OCI-LY7 (cell line): ENCODE measurements around the gene SCN1B. TPM values are rescaled to one million over a fixed set of nuclear protein-coding genes. Genes with fewer than 3 reads are reported as not detected.

Experiments
- BruUV-seq: library from RNA; stranded (reverse); fragments of 400-500 nt; replicated peaks from 2 replicates; lab custom pipeline; 2021; lab: Mats Ljungman, UMichigan
- CTCF ChIA-PET: fragments of 300-600 bp; sonication (Branson Sonifier 250); formaldehyde crosslinking; loops from one replicate; lab custom pipeline; 2022; ENCODE audit warnings: antibody characterized with exemption; ENCODE audit not compliant: unreplicated experiment; lab: Charles Lee
- POLR2A ChIA-PET: fragments of 300-600 bp; sonication (Branson Sonifier 250); formaldehyde crosslinking; loops from one replicate; lab custom pipeline; 2022; ENCODE audit warnings: antibody characterized with exemption; lab: Charles Lee
- DNase-seq: peaks from one replicate; pipeline ENCODE4 v3.0.0-alpha.2; 2015; ENCODE audit warnings: low spot score
- H2AFZ ChIP-seq: fragments of 200-600 bp; sonication (generic), shearing (Covaris generic); 2 replicates; pipeline ENCODE4 v1.6.1; 2014; ENCODE audit warnings: mild to moderate bottlenecking, antibody characterized with exemption, low read length, moderate library complexity
- H3K27ac ChIP-seq: fragments of 200-600 bp; sonication (generic); 2 replicates; pipeline ENCODE4 v1.5.1; 2014; ENCODE audit warnings: mixed run types, low read depth, mild to moderate bottlenecking, moderate library complexity, low read length, inconsistent platforms; ENCODE audit not compliant: poor library complexity, severe bottlenecking
- H3K36me3 ChIP-seq: fragments of 200-600 bp; sonication (generic); 2 replicates; pipeline ENCODE4 v1.6.1; 2014; ENCODE audit warnings: mild to moderate bottlenecking, antibody characterized with exemption, low read length, moderate library complexity, mixed read lengths; ENCODE audit not compliant: insufficient read depth
- H3K4me1 ChIP-seq: fragments of 200-600 bp; sonication (generic); 2 replicates; pipeline ENCODE4 v1.5.1; 2014; ENCODE audit warnings: mild to moderate bottlenecking, low read length; ENCODE audit not compliant: insufficient read depth, poor library complexity, severe bottlenecking
- H3K4me2 ChIP-seq: fragments of 200-600 bp; sonication (generic); 2 replicates; pipeline ENCODE4 v1.6.1; 2014; ENCODE audit warnings: mild to moderate bottlenecking, low read length
- H3K4me3 ChIP-seq: fragments of 200-600 bp; sonication (generic); 2 replicates; pipeline ENCODE4 v1.5.1; 2014; ENCODE audit warnings: mild to moderate bottlenecking, low read depth, low read length; ENCODE audit not compliant: poor library complexity, severe bottlenecking
- H3K79me2 ChIP-seq: fragments of 200-600 bp; sonication (generic); 2 replicates; pipeline ENCODE4 v1.6.1; 2016; ENCODE audit warnings: low read depth, mild to moderate bottlenecking, low read length, moderate library complexity, mixed read lengths; ENCODE audit not compliant: insufficient read depth
- H3K9me2 ChIP-seq: fragments of 200-600 bp; sonication (generic); 2 replicates; pipeline ENCODE4 v1.6.1; 2016; ENCODE audit warnings: mild to moderate bottlenecking, low read length, mixed read lengths; ENCODE audit not compliant: insufficient read depth
- H3K9me3 ChIP-seq: fragments of 200-600 bp; sonication (generic); 2 replicates; pipeline ENCODE4 v1.6.1; 2014; ENCODE audit warnings: mild to moderate bottlenecking, mixed run types, low read length, mixed read lengths
- H4K20me1 ChIP-seq: fragments of 200-600 bp; sonication (generic); 2 replicates; pipeline ENCODE4 v1.6.1; 2014; ENCODE audit warnings: mild to moderate bottlenecking, antibody characterized with exemption, low read length, moderate library complexity, mixed read lengths; ENCODE audit not compliant: insufficient read depth
- EZH2phosphoT487 ChIP-seq: fragments of 200-600 bp; sonication (generic); IDR thresholded peaks from 2 replicates; pipeline ENCODE4 v1.6.1; 2018; ENCODE audit warnings: low read depth, borderline replicate concordance, mild to moderate bottlenecking, mixed run types, antibody characterized with exemption, low read length, moderate library complexity, mixed read lengths
- intact Hi-C: fragments of 100-400 bp; cut with micrococcal nuclease; formaldehyde crosslinking; loops from one replicate; pipeline ENCODE4 v1.10.0; 2022; ENCODE audit not compliant: unreplicated experiment
- total RNA-seq, 2 experiments: library from RNA; depleted of rRNA in 1 of 2; stranded (reverse); fragments of >200 nt in 1 of 2; shearing (Covaris generic) in 1 of 2; gene quantifications; 2 replicates each; pipeline ENCODE4 v1.2.3, GENCODE V29; 2014 to 2022
- TF ChIP-seq, protein P1 (sequence below): fragments of 200-600 bp; sonication (generic); conservative IDR thresholded peaks from 2 replicates; pipeline ENCODE4 v1.5.1; 2014; ENCODE audit warnings: mild to moderate bottlenecking, antibody characterized with exemption, low read length, moderate library complexity, mixed read lengths

SCN1B gene
- total RNA-seq, 2 experiments from 2014 or later: 0.41 to 3.1 TPM

DNA sequence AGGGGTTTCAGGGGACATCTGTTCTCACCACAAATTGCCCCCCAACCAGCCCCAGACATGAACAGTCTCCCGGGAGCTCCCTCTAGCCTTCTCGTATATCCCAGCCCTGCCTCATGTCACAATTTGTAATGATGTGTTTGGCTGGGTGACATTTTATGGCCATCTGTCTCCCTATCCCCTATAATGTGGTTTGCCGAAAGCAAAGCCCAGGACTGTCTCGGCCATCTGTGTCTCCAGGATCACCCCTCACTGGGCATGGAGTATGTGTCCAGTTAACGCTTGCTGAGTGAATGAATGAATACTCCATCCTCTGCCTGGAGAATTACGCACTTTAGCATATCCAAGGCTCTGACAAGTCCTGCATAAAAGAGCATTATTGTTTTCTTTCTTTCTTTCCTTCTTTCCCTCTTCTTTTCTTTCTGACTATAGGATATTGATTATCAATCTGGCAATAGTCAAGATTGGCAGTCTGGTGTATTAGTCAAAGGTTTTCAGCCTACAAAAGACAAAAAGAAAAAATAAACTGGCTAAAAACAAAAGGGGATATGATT, 26.3 kb downstream of the SCN1B start:
- H3K79me2 ChIP-seq: no peaks in the 10 kb centered on the region
- no peak overlapping the region for H3K27ac ChIP-seq
- peak overlapping the region; percentile 26; the same call in 1 of the 2 replicates for H2AFZ ChIP-seq
- POLR2A ChIA-PET: interaction anchor here (1.2 kb wide), 1 partner anchor 13 kb away, joined by 3 read pairs; no protein-coding TSS in a partner anchor
- DNase-seq: no peak
- H3K4me2 ChIP-seq: peak overlapping the region; percentile 14; the same call in 1 of the 2 replicates
- H3K4me1 ChIP-seq: peaks cover 14% of the 10 kb centered on the region
- H3K4me3 ChIP-seq: no peak overlapping the region
- intact Hi-C loops: loop anchor here (1.0 kb wide), 1 partner anchor 85 kb away; no protein-coding TSS in a partner anchor
- CTCF ChIA-PET: no interaction called here
- H3K36me3 ChIP-seq: no peaks in the 10 kb centered on the region
- no TSS peak for BruUV-seq
- TF ChIP-seq, protein P1, sequence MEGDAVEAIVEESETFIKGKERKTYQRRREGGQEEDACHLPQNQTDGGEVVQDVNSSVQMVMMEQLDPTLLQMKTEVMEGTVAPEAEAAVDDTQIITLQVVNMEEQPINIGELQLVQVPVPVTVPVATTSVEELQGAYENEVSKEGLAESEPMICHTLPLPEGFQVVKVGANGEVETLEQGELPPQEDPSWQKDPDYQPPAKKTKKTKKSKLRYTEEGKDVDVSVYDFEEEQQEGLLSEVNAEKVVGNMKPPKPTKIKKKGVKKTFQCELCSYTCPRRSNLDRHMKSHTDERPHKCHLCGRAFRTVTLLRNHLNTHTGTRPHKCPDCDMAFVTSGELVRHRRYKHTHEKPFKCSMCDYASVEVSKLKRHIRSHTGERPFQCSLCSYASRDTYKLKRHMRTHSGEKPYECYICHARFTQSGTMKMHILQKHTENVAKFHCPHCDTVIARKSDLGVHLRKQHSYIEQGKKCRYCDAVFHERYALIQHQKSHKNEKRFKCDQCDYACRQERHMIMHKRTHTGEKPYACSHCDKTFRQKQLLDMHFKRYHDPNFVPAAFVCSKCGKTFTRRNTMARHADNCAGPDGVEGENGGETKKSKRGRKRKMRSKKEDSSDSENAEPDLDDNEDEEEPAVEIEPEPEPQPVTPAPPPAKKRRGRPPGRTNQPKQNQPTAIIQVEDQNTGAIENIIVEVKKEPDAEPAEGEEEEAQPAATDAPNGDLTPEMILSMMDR: no peak
- no peak for TF ChIP-seq EZH2phosphoT487
- no peaks in the 10 kb centered on the region for H3K9me3 ChIP-seq
- H4K20me1 ChIP-seq: no peaks in the 10 kb centered on the region
- H3K9me2 ChIP-seq: no peaks in the 10 kb centered on the region

DNA sequence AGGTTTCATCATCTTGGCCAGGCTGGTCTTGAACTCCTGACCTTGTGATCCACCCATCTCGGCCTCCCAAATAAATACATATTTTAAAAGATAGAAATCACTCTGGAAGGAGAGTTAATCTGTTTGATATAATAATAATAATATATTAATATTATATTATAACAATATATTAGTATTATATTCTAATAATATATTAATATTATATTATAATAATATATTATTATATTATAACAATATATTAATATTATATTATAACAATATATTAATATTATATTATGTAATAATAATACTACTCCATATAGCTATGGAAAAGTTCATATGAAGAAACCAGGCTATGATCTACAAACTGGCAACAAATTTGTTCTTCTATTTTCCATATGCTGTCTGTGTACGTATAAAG, 28.1 kb downstream of the SCN1B start:
- no peak overlapping the region for H3K4me2 ChIP-seq
- CTCF ChIA-PET: interaction anchor here (1.5 kb wide), 1 partner anchor 9 kb away, joined by 5 read pairs; no protein-coding TSS in a partner anchor
- POLR2A ChIA-PET: interaction anchor here (0.7 to 1.2 kb wide), 4 partner anchors 9 to 84 kb away, joined by 3 to 4 read pairs (median 3); no protein-coding TSS in a partner anchor

More for the DNA sequence above, 28.1 kb downstream of the SCN1B start:
- no peak overlapping the region for H2AFZ ChIP-seq
- H3K79me2 ChIP-seq: no peaks in the 10 kb centered on the region
- TF ChIP-seq, protein P1: no peak
- no peak for TF ChIP-seq EZH2phosphoT487
- H4K20me1 ChIP-seq: no peaks in the 10 kb centered on the region
- DNase-seq: no peak
- H3K36me3 ChIP-seq: no peaks in the 10 kb centered on the region
- intact Hi-C loops: no loop called here
- BruUV-seq: no TSS peak
- H3K4me1 ChIP-seq: peaks cover 14% of the 10 kb centered on the region
- no peak overlapping the region for H3K27ac ChIP-seq
- no peaks in the 10 kb centered on the region for H3K9me3 ChIP-seq
- H3K9me2 ChIP-seq: no peaks in the 10 kb centered on the region
- no peak overlapping the region for H3K4me3 ChIP-seq
